Measurements from ENCODE around the gene EHMT1. TPM values are rescaled to one million over a fixed set of nuclear protein-coding genes. Genes with fewer than 3 reads are reported as not detected.

The EHMT1 gene
- total and polyA plus RNA-seq, 2 of the 8 experiments (the other 6 are each of a cell fraction or from before 2014, with no cell fraction given), result 95.7 to 163 TPM

DNA sequence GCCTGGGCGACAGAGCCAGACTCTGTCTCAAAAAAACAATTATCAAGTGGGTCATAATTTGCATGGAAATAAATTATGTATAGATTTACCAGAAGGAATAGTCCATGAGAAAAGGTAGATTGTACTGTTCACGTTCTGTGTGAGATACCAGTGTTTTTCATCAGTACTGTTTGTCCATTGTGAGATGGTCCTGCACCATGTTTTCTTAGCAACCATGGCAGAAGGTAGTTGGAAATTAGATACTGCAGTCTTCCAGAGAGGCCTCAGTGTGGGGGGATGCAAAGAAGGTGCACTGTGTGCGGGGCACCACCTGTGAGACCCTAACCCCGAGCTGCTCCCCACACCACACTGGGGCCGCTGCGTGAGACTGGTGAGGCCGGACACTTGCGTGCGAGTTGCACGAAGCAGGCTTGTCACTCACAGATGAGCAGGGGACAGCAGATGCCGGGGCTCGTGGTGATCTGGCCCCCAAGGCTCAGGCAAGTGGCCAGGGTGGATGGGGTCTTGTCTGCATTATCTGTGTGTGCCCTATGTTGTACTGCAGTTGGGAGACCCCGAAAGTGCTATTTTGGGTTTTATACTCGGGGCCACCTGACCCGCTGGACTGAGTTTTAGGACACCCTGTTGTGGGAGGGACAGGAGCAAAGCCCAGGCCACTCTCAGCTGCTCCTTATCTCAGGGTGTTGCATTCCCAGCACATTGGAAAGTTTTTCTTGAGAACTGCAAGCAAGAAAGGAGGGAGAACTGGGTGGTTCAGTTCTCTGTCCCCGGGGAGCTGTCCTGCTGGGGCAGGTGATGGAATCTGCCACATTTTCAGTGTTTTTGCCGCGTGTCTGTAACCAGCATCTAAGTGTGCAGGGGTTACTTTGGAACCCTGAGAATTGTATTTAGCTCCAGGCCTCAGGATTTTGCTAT is 61.9 kb downstream of the EHMT1 start:
- DNase-seq (ENCODE audit: low read depth in 1 of 2, low spot score in 2 of 2), result no peak
- H3K14ac ChIP-seq (ENCODE audit: insufficient read length), result no peak overlapping the region

More for the DNA sequence above, 61.9 kb downstream of the EHMT1 start:
- Histone ChIP-seq H4K8ac (ENCODE audit: extremely low read depth, insufficient read depth, low read length) (peak overlapping the region; percentile 63; the same call in 1 of the 2 replicates), H2AK5ac (ENCODE audit: low read depth, low read length) (peak overlapping the region; percentile 99), H4K91ac (replicated peaks; ENCODE audit: insufficient read length, low read length) (peak overlapping the region; percentile 95), H3K9ac (replicated peaks in 1 of 4; ENCODE audit: extremely low read depth in 1 of 4, low read depth in 3 of 4, low read length in 3 of 4) (no peak overlapping the region; a peak in 1 of 7 replicates), H2BK20ac (ENCODE audit: low read length) (peak overlapping the region; percentile 40; the same call in 1 of the 2 replicates), H4K20me1 (replicated peaks in 1 of 2; ENCODE audit: control insufficient read depth in 1 of 2, insufficient read depth in 2 of 2, low read length in 2 of 2) (peaks cover 0 to under 1% of the 10 kb centered on the region in 2 experiments), H3K4me2 (ENCODE audit: insufficient read depth in 1 of 2, low read depth in 2 of 2, low read length in 2 of 2) (peak overlapping the region; percentile 27 to 50; a peak in 3 of 4 replicates), H3K4me1 (replicated peaks in 1 of 4; ENCODE audit: control insufficient read depth in 3 of 4, insufficient read depth in 4 of 4, low read length in 3 of 4) (peaks cover 22 to 40% (median 33%) of the 10 kb centered on the region in 4 experiments), H3K4me3 (ENCODE audit: extremely low read depth in 1 of 4, insufficient read depth in 2 of 4, low read depth in 3 of 4, low read length in 4 of 4) (peak overlapping the region in 1 of 4 experiments; percentile 4; a peak in 1 of 8 replicates), H3K79me1 (ENCODE audit: low read depth, low read length) (peaks cover 4% of the 10 kb centered on the region), H2BK120ac (replicated peaks; ENCODE audit: low read depth, low read length) (peak overlapping the region; percentile 91), H3K56ac (replicated peaks; ENCODE audit: insufficient read length, low read depth, low read length) (peak overlapping the region; percentile 55), H4K5ac (ENCODE audit: insufficient read length, low read depth, low read length) (peak overlapping the region; percentile 88), H3K27ac (ENCODE audit: low read depth, low read length) (peak overlapping the region; percentile 51), H3K9me3 (ENCODE audit: insufficient read depth in 2 of 2, low read depth in 1 of 2, low read length in 1 of 2) (no peaks in the 10 kb centered on the region), H2AFZ (ENCODE audit: low read length) (no peak overlapping the region), H3K23ac (ENCODE audit: insufficient read length) (no peak overlapping the region), H2BK12ac (ENCODE audit: low read depth, low read length) (peak overlapping the region; percentile 98), H3K4ac (replicated peaks; ENCODE audit: insufficient read length, low read depth, low read length) (peak overlapping the region; percentile 19), H3K27me3 (replicated peaks in 1 of 4; ENCODE audit: control insufficient read depth in 3 of 4, extremely low read depth in 1 of 4, insufficient read depth in 3 of 4, low read length in 3 of 4) (no peaks in the 10 kb centered on the region), H3K18ac (ENCODE audit: extremely low read depth, low read length) (peak overlapping the region; percentile 89), H3K79me2 (ENCODE audit: control insufficient read depth in 1 of 2, insufficient read depth in 2 of 2, low read length in 2 of 2) (peaks cover 16 to 75% of the 10 kb centered on the region in 2 experiments), H2BK15ac (ENCODE audit: low read length) (peak overlapping the region; percentile 66; the same call in 1 of the 2 replicates), H3K36me3 (ENCODE audit: control insufficient read depth in 2 of 4, insufficient read depth in 4 of 4, low read length in 3 of 4) (peaks cover 0 to 6% (median 0%) of the 10 kb centered on the region in 4 experiments; a peak in 1 of 8 replicates), H2BK5ac (ENCODE audit: low read depth, low read length) (peak overlapping the region; percentile 97), H3K23me2 (ENCODE audit: low read depth, low read length) (no peaks in the 10 kb centered on the region)
- WGBS, 2 experiments (ENCODE audit: extremely low coverage in 1 of 2, insufficient coverage in 1 of 2, insufficient read length in 1 of 2, insufficient replicate concordance in 2 of 2, low coverage in 1 of 2, low lambda C conversion rate in 2 of 2, missing lambda C conversion rate in 1 of 2), result 75% methylated on average over 18 of the region's 18 CpGs; no CpG with 5 or more reads in 1 of the 2 experiments
- FAIRE-seq, result no peak
- no peak for TF ChIP-seq TCF12 (IDR thresholded peaks at IDR 0.05; ENCODE audit: low read depth, low read length)
- TF ChIP-seq ZNF274 (IDR thresholded peaks at IDR 0.05; ENCODE audit: borderline replicate concordance, extremely low read depth, low read length), result no peak
- no peak for TF ChIP-seq SIRT6 (IDR thresholded peaks at IDR 0.05; ENCODE audit: low read length)
- TF ChIP-seq EGR1 (IDR thresholded peaks at IDR 0.05; ENCODE audit: borderline replicate concordance, low read depth, low read length), result no peak
- ChIA-PET POLR2A (ENCODE audit: partially characterized antibody) (interaction anchor here (0.8 to 3.9 kb wide), 9 partner anchors 10 to 50 kb away, joined by 3 to 21 read pairs (median 3); no protein-coding TSS in a partner anchor), CTCF (ENCODE audit: partially characterized antibody) (interaction anchor here (0.9 to 5.6 kb wide), 9 partner anchors 8 to 99 kb away, joined by 3 to 28 read pairs (median 6); no protein-coding TSS in a partner anchor)

All from H1 (cell line).